ENCODE measurements around the gene WNT6.

Gene WNT6

GRCh38 chr2:218879776-218880101 is 20.1 kb downstream of the WNT6 start:
- no peak for DNase-seq

- peak; percentile 73 for DNase-seq
Observed at GRCh38 chr2:218880102-218880858, 20.7 kb downstream of the WNT6 start, which contains the start of gene WNT10A. WNT10A (plus strand) TSS chr2:218880852; CDS start chr2:218880996, 144 bp downstream.

- no peak for DNase-seq
Observed at GRCh38 chr2:218880859-218881594, 21.4 kb downstream of the WNT6 start.

GRCh38 chr2:218881744-218882460 is 22.3 kb downstream of the WNT6 start:
- DNase-seq = no peak

- no peak for DNase-seq
Observed at GRCh38 chr2:218882461-218882816, 22.8 kb downstream of the WNT6 start.

GRCh38 chr2:218882866-218883366 is 23.3 kb downstream of the WNT6 start:
- no peak for DNase-seq

- no peak for DNase-seq
Observed at GRCh38 chr2:218883491-218884490, 24.2 kb downstream of the WNT6 start.

GRCh38 chr2:218884519-218884918 is 24.9 kb downstream of the WNT6 start:
- DNase-seq = no peak

GRCh38 chr2:218885981-218886947 is 26.7 kb downstream of the WNT6 start:
- DNase-seq = no peak

GRCh38 chr2:218887079-218887478 is 27.5 kb downstream of the WNT6 start:
- no peak for DNase-seq

GRCh38 chr2:218888341-218888740 is 28.7 kb downstream of the WNT6 start:
- no peak for DNase-seq

- no peak for DNase-seq
Observed at GRCh38 chr2:218889937-218890336, 30.3 kb downstream of the WNT6 start.

GRCh38 chr2:218890369-218890768 is 30.8 kb downstream of the WNT6 start:
- no peak for DNase-seq

GRCh38 chr2:218891275-218892135 is 31.9 kb downstream of the WNT6 start:
- DNase-seq = no peak

- peak; percentile 83 for DNase-seq
Observed at GRCh38 chr2:218892693-218893348, 33.2 kb downstream of the WNT6 start.

- DNase-seq = no peak
Observed at GRCh38 chr2:218893349-218894150, 33.9 kb downstream of the WNT6 start.

- DNase-seq = no peak
Observed at GRCh38 chr2:218894151-218894879, 34.7 kb downstream of the WNT6 start.

- DNase-seq = no peak
Observed at GRCh38 chr2:218894880-218895157, 35.2 kb downstream of the WNT6 start.
